IPS-NIHi11 (cell line): ENCODE results near the gene EVA1C.
"Not testable (repeated sequence)": the region's sequence is repeated elsewhere in the genome, so short reads cannot be mapped to it uniquely, and the experiment has no call there.

Experiments
- DNase-seq: peaks from one replicate; pipeline ENCODE4 v3.0.0; 2012; ENCODE audit warnings: mixed read lengths, low spot score

Gene EVA1C

GRCh38 chr21:32462564-32462963, 50.1 kb downstream of the EVA1C start:
- DNase-seq = not testable (repeated sequence)

- no peak for DNase-seq
Measured at GRCh38 chr21:32463367-32463766, 50.9 kb downstream of the EVA1C start.

- DNase-seq = no peak
Measured at GRCh38 chr21:32463889-32464300, 51.4 kb downstream of the EVA1C start.

GRCh38 chr21:32467291-32467690, 54.8 kb downstream of the EVA1C start:
- DNase-seq = no peak

GRCh38 chr21:32468681-32469111, 56.2 kb downstream of the EVA1C start:
- no peak for DNase-seq

- DNase-seq = no peak
Measured at GRCh38 chr21:32469628-32470027, 57.1 kb downstream of the EVA1C start.

- DNase-seq = no peak
Measured at GRCh38 chr21:32470206-32470605, 57.7 kb downstream of the EVA1C start.

- no peak for DNase-seq
Measured at GRCh38 chr21:32472890-32473765, 60.6 kb downstream of the EVA1C start.

- DNase-seq = no peak
Measured at GRCh38 chr21:32474179-32475059, 61.9 kb downstream of the EVA1C start.

GRCh38 chr21:32475162-32475812, 62.8 kb downstream of the EVA1C start:
- DNase-seq = no peak

GRCh38 chr21:32476661-32477423, 64.3 kb downstream of the EVA1C start:
- no peak for DNase-seq

GRCh38 chr21:32477424-32477745, 64.9 kb downstream of the EVA1C start:
- no peak for DNase-seq

- DNase-seq = no peak
Measured at GRCh38 chr21:32481875-32482408, 69.4 kb downstream of the EVA1C start.

GRCh38 chr21:32482565-32483292, 70.2 kb downstream of the EVA1C start:
- DNase-seq = no peak

- no peak for DNase-seq
Measured at GRCh38 chr21:32483293-32483595, 70.7 kb downstream of the EVA1C start.

- no peak for DNase-seq
Measured at GRCh38 chr21:32484706-32485380, 72.3 kb downstream of the EVA1C start.

- DNase-seq = no peak
Measured at GRCh38 chr21:32492376-32492775, 79.9 kb downstream of the EVA1C start.

- DNase-seq = no peak
Measured at GRCh38 chr21:32494934-32495709, 82.6 kb downstream of the EVA1C start.

- DNase-seq = no peak
Measured at GRCh38 chr21:32496568-32496967, 84.1 kb downstream of the EVA1C start.
